ENCODE data around the gene BGLAP.

GRCh38 chr1:156198831-156199349 lies 43.1 kb upstream of the BGLAP start:
- TF ChIP-seq, protein P1, sequence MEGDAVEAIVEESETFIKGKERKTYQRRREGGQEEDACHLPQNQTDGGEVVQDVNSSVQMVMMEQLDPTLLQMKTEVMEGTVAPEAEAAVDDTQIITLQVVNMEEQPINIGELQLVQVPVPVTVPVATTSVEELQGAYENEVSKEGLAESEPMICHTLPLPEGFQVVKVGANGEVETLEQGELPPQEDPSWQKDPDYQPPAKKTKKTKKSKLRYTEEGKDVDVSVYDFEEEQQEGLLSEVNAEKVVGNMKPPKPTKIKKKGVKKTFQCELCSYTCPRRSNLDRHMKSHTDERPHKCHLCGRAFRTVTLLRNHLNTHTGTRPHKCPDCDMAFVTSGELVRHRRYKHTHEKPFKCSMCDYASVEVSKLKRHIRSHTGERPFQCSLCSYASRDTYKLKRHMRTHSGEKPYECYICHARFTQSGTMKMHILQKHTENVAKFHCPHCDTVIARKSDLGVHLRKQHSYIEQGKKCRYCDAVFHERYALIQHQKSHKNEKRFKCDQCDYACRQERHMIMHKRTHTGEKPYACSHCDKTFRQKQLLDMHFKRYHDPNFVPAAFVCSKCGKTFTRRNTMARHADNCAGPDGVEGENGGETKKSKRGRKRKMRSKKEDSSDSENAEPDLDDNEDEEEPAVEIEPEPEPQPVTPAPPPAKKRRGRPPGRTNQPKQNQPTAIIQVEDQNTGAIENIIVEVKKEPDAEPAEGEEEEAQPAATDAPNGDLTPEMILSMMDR (conservative IDR thresholded peaks at IDR 0.05; ENCODE audit: low read length): no peak
- no peak for TF ChIP-seq EZH2phosphoT487 (IDR thresholded peaks at IDR 0.05; ENCODE audit: borderline replicate concordance)

Measured in Loucy (cell line).